NCI-H1930 (cell line): ENCODE data around the gene BTBD2.
"Not testable (repeated sequence)": the region's sequence is repeated elsewhere in the genome, so short reads cannot be mapped to it uniquely, and the experiment has no call there.

Experiments
- DNase-seq, 2 experiments: peaks; one replicate each; lab custom pipeline; 2025; lab: John Stamatoyannopoulos, UW

Gene BTBD2

GRCh38 chr19:2014131-2014571 lies 1.4 kb downstream of the BTBD2 start:
- no peak for DNase-seq

- DNase-seq: no peak
Observed at GRCh38 chr19:2013683-2013961, 1.9 kb downstream of the BTBD2 start.

GRCh38 chr19:2012941-2013682 lies 2.4 kb downstream of the BTBD2 start:
- no peak for DNase-seq

DNA sequence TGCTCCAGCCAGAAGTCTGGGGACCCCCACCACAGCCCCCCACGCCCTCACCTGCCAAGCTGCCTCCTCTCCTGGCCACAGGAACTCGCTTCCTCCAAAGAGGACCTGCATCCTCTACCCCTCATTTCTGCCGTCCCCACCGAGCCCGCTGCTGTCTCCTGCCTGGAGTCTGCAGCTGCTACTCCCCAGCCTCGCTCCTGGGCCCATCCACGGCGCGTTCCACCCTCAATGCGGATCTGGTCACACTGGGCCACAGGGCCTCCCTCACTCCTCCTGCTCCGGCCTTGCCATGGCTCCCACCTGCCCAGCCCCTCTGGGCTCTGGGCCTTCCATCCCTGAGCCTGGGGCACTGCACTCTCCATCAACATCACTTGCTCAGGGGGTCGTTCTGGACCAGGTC lies 4.3 kb downstream of the BTBD2 start:
- no peak for DNase-seq

GRCh38 chr19:2010135-2010668 lies 5.3 kb downstream of the BTBD2 start:
- no peak for DNase-seq

DNA sequence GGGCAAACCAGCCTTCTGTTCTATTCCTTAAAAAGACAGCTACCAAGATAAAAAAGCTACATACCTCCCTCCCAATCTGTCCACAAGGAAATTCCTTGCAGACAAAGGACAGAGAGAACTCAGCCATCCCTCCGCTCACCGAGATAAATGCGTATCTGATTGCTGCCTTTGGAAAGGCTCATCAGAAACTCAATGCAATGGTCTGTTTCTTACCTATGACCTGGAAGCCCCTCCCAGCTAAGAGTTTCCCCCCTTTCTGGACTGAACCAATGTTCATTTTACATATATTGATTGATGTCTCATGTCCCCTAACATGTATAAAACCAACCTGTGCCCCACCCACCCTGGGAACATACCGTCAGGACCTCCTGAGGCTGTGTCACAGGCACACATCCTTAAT lies 11.6 kb downstream of the BTBD2 start:
- no peak for DNase-seq

DNA sequence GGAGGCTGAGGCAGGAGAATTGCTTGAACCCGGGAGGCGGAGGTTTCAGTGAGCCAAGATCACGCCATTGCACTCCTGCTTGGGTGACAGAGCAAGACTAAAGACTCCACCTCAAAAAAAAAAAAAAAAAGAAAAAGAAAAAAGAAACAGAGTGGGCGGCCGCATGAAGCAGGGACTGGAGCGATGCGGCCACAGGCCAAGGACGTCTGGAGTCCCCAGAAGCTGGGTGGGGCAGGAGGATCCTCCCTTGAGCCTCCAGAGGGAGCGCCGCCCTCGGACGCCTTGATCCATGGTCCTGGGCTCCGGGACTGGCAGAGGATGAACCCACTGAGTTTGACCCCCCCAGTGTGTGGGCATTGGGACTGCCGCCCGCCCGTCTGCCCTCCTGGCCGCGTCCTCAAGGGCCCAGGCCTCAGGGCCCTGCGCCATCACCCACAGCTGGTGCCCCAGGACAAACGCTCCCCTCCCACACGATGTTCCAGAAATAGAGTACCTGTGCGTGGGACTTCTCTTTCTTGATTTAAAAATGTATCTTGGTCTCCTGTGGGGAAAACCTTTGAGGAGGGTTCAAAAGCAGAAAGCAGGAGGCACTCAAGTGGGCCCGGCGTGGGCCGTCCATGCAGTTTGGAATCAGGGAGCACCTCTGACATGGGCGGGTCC lies 15.5 kb downstream of the BTBD2 start:
- no peak for DNase-seq

- DNase-seq: no peak
Observed at GRCh38 chr19:1998712-1999708, 16.5 kb downstream of the BTBD2 start.

GRCh38 chr19:1997353-1998233 lies 17.9 kb downstream of the BTBD2 start:
- no peak for DNase-seq

- DNase-seq: no peak
Observed at GRCh38 chr19:1992759-1993260, 22.7 kb downstream of the BTBD2 start.

- DNase-seq: no peak
Observed at GRCh38 chr19:1991018-1991913, 24.2 kb downstream of the BTBD2 start.

- DNase-seq: no peak
Observed at GRCh38 chr19:1990230-1991017, 25.1 kb downstream of the BTBD2 start.

- no peak for DNase-seq
Observed at GRCh38 chr19:1989513-1990229, 25.8 kb downstream of the BTBD2 start.

DNA sequence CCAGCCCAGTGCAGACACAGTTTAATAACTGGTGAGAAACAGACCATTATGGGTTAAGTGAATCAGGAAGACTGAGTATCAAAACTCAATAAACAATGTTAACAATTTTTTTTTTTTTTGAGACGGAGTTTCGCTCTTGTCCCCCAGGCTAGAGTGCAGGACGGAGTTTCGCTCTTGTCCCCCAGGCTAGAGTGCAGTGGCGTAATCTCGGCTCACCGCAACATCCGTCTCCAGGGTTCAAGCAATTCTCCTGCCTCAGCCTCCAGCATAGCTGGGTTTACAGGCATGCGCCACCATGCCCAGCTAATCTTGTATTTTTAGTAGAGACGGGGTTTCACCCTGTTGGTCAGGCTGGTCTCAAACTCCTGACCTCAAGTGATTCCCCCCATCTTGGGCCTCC lies 27.1 kb downstream of the BTBD2 start:
- not testable (repeated sequence) for DNase-seq

DNA sequence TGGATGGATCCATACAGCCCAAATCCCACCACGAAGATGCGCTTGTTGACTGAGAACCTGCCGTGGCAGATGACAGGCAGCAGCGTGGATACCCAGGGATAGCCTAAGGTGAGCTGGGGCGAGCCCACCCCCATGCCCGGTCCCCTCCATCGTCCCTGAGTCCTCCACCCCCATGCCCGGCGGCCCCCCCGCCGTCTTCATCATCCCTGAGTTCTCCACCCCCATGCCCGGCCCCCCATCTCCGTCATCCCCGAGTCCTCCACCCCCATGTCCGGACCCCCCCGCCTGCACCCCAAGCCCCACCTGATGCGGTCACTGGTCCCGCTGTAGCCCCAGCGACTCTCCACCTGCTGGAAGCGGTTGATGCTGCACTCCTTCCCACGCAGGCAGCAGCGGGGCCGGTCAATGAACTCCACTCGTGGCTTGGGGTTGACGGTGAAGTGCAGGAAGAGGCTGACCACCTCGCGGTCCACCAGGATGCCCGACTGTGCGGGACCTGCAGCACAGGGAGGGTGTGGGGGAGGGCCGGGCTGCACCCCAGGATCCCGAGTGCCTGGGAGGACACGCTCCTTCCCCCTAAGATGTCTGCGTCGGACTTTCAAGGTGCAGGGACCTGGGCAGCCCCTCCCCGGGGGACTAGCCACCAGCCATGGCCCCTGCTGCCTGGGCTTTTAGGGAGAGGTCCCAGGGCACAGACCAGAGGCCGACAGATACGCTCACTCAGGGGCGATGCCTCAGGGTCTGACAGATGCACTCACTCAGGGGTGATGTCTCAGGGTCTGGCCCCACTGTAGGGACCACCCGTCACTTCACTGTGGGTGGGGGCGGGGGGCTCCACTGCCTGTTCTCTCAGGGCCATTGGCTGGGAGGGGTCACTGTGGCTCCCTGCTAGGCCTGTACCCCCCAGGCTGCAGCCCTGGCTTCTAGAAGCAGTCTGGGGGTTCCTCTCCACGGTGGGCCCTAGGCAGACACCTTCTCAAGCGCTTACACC lies 28.0 kb downstream of the BTBD2 start:
- DNase-seq: no peak

DNA sequence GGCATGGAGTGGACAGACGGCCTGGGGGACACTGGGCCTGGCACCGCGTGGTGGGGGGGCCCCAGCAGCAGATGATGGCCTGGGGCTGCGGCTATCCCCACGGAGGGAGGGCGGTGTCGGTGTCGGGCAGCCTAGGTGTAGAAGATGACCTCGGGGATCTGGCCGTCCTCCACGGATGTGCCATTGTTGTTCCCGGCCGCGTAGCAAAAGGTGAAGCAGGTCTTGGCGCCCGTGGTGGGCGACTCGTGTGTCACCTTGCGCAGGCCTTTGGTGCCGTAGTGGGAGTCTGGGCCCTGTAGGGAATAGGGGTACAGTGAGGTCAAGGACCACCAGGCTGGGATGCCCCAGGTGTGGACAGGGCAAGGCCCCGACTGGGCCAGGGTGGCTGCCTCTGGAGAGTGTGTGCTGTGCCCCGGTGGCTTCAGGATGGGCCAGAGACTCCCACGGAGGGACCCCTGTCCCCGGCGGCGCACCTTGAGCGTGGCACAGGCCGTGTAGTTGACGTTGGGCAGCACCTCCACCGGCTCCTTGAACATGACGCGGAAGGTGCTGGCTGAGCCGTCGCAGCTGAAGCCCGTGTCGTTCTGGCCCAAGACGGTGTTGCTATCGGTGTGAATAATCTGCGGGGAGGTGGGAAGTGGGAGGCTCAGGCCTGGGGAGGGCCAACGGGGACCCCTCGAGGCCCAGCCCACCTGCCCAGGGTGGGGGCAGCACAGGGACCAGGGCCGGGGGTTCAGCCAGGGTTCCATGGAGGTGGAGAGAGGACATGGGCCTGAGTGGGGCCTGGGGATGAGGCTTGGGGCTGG lies 29.0 kb downstream of the BTBD2 start:
- DNase-seq: no peak
